GM12874 (cell line): ENCODE measurements around the gene IQGAP2.

Experiments used
- TF ChIP-seq, protein P1 (sequence below): IDR thresholded peaks from 2 replicates; pipeline ENCODE4 v1.5.1; 2011; ENCODE audit warnings: low read depth, mild to moderate bottlenecking, control low read depth, low read length, moderate library complexity; ENCODE audit not compliant: insufficient read depth

IQGAP2 gene

DNA sequence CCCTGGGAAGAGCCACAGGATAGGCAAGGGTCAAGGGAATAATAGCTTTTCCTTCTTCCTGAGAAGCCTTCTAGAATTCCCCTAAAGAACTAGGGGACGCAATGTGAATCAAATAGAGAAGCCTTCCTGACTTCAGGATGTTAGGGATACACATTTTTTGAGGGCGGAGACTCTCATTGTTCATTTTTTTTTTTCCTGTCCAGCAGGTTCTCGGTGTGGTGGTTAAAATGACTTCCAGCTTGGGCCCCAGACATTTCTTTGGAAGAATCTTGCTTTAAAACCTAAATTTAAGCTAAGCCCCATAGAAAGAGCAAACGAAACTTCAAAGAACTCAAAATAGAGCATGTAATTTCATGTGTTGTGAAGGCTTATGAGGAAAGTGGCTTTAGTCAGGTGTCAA lies 80.8 kb downstream of the IQGAP2 start:
- TF ChIP-seq, protein P1, sequence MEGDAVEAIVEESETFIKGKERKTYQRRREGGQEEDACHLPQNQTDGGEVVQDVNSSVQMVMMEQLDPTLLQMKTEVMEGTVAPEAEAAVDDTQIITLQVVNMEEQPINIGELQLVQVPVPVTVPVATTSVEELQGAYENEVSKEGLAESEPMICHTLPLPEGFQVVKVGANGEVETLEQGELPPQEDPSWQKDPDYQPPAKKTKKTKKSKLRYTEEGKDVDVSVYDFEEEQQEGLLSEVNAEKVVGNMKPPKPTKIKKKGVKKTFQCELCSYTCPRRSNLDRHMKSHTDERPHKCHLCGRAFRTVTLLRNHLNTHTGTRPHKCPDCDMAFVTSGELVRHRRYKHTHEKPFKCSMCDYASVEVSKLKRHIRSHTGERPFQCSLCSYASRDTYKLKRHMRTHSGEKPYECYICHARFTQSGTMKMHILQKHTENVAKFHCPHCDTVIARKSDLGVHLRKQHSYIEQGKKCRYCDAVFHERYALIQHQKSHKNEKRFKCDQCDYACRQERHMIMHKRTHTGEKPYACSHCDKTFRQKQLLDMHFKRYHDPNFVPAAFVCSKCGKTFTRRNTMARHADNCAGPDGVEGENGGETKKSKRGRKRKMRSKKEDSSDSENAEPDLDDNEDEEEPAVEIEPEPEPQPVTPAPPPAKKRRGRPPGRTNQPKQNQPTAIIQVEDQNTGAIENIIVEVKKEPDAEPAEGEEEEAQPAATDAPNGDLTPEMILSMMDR = no peak

DNA sequence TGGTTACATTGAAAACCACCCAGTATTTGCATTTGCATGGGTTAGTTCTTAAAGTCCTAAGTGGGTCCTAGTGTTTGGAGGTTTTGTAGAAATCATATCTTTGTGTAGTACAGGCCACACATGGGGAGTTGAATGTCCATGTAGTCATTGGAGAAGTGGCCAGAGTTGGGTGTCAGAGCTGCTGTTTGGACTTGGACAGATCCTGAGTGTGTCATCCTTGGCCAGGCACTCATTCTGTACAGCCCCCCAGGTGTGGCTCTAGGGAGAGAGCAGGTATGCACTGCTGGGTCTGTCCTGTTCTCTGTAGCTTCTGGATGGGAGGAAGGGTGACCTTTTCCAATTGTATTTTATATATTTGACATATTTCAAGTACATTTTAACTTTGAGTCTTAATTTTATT lies 82.4 kb downstream of the IQGAP2 start:
- TF ChIP-seq, protein P1 = no peak

DNA sequence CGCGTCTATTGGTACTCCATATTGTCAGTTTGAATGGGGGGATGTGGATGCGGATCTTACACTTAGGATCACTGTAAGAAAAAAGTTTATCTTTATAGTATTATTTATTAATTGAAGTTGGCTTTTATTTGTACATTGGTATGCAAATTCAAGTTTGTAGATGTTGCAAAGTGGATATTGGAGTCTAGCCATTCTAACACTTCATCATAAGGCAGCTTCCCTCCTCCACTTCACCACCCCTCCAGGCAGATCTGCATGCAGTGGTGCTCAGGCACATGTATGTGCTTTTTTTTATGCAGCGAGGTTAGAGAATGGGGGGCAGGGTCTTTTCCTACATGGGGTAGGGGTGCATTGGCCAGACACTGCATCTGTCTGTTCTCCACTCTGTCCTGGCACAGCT lies 84.3 kb downstream of the IQGAP2 start:
- TF ChIP-seq, protein P1 = no peak

DNA sequence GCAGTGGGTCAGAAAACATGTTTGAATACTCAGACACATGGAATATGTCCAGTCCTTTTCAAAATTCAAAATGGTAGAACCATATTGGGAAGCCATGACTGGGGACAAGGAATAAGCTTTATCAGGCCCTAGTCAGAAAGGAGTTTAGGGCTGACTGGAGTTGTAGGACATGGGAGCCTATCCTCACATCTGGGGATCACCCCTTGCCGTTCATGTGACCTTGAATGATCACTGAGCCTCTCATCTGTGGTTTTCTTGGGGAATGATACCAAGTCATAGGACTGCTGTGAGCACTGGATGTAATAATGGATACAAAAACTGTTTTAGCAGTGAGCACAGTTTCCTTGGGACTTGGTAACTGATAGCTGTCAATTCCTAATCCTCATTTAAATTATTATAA lies 84.7 kb downstream of the IQGAP2 start:
- TF ChIP-seq, protein P1 = no peak

DNA sequence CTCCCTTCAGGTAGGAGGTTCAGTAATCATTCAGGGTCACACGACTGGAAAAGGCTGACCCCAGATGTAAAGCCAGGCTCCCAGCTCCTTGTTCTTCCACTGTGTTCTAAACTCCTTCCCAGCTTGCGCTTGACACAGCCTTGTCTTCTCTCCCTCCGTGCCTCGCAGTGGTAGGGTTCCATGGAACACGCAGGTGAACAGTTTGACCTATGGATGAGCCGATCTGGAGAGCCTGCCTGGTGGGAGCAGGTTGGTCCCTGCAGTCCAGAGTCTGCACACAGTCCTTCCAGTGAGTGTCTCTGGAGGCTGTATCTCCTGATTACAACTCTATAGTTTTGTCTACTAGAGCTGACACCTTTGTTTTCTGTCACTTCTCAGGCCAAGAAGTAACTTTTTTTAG lies 85.9 kb downstream of the IQGAP2 start:
- TF ChIP-seq, protein P1 = no peak

GRCh38 chr5:76489877-76490688 lies 87.0 kb downstream of the IQGAP2 start:
- TF ChIP-seq, protein P1 = no peak

- TF ChIP-seq, protein P1 = no peak
These were observed 87.9 kb downstream of the IQGAP2 start for GRCh38 chr5:76490960-76491359.
